ENCODE results near the gene HOXD12. TPM values are rescaled to one million over a fixed set of nuclear protein-coding genes. Genes with fewer than 3 reads are reported as not detected.
A peak's percentile ranks its signal among the peaks of the same experiment; 100 is the strongest.

Gene HOXD12
- total and polyA plus RNA-seq, 2 experiments from 2014 or later: not detected

DNA sequence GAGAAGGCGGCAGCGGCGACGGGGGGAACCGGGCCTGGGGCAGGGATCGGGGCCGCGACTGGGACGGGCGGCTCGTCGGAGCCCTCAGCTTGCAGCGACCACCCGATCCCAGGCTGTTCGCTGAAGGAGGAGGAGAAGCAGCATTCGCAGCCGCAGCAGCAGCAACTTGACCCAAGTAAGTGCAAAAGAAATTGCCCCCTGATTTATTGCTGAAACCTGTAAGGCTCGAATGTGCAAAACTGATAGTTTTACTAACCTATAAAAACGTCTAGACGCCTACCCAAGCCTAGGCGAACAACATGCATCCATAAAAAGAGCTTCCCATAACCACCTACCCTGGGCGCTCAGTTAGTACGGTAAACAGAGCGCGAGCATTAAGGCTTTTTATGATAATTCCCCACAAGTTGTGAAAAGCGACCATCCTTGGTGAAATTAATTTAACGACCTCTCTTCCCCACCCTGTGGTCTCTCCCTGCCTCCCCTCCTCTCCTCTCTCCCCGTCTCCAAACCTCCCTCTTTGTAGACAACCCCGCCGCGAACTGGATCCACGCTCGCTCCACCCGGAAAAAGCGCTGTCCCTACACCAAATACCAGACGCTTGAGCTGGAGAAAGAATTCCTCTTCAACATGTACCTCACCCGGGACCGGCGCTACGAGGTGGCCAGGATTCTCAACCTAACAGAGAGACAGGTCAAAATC, 24.0 kb downstream of the HOXD12 start:
- Mint-ChIP-seq H3K9me3 (peaks cover 10% of the 10 kb centered on the region; the same call in 2 of the 3 replicates), H3K27ac (no peak overlapping the region), H3K4me3 (peak overlapping the region; percentile 45), H3K4me1 (peaks cover 22% of the 10 kb centered on the region), H3K36me3 (ENCODE audit: low read depth) (peaks cover 3% of the 10 kb centered on the region; the same call in 1 of the 3 replicates), H3K27me3 (ENCODE audit: insufficient read depth, low read depth, poor library complexity) (peaks cover 99% of the 10 kb centered on the region)
- Histone ChIP-seq H3F3A (replicated peaks; ENCODE audit: low read depth) (peaks cover 47% of the 10 kb centered on the region; the same call in 1 of the 2 replicates), H3K4me2 (peak overlapping the region; percentile 76), H3K36me3 (ENCODE audit: insufficient read depth) (no peaks in the 10 kb centered on the region), H4K20me1 (replicated peaks; ENCODE audit: insufficient read depth) (peaks cover 31% of the 10 kb centered on the region), H3K27me3 (ENCODE audit: insufficient read depth) (peaks cover 100% of the 10 kb centered on the region), H3K79me2 (replicated peaks; ENCODE audit: insufficient read depth) (no peaks in the 10 kb centered on the region), H3K4me1 (ENCODE audit: insufficient read depth) (peaks cover 12% of the 10 kb centered on the region), H2AFZ (no peak overlapping the region), H3K9me2 (ENCODE audit: insufficient read depth) (no peaks in the 10 kb centered on the region), H3K4me3 (peak overlapping the region; percentile 53), H3K27ac (ENCODE audit: low read depth) (no peak overlapping the region)
- TF ChIP-seq EZH2phosphoT487 (IDR thresholded peaks at IDR 0.05; ENCODE audit: unreplicated experiment): peak; percentile 97
- no peak for TF ChIP-seq ZNF114 (CRISPR knock-in tag; IDR thresholded peaks at IDR 0.05)
- peak; percentile 98 for TF ChIP-seq EZH2 (IDR thresholded peaks at IDR 0.05; ENCODE audit: low read depth, unreplicated experiment)
- TF ChIP-seq, protein P1, sequence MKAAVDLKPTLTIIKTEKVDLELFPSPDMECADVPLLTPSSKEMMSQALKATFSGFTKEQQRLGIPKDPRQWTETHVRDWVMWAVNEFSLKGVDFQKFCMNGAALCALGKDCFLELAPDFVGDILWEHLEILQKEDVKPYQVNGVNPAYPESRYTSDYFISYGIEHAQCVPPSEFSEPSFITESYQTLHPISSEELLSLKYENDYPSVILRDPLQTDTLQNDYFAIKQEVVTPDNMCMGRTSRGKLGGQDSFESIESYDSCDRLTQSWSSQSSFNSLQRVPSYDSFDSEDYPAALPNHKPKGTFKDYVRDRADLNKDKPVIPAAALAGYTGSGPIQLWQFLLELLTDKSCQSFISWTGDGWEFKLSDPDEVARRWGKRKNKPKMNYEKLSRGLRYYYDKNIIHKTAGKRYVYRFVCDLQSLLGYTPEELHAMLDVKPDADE (IDR thresholded peaks at IDR 0.05): no peak
- TF ChIP-seq STAT1 (IDR thresholded peaks at IDR 0.05; ENCODE audit: unreplicated experiment): no peak
- no peak for TF ChIP-seq CREB1 (CRISPR knock-in tag; IDR thresholded peaks at IDR 0.05; ENCODE audit: low read depth)
- no peak; the same call in 2 of the 3 replicates for ATAC-seq
- no peak for DNase-seq (ENCODE audit: low spot score)

DNA sequence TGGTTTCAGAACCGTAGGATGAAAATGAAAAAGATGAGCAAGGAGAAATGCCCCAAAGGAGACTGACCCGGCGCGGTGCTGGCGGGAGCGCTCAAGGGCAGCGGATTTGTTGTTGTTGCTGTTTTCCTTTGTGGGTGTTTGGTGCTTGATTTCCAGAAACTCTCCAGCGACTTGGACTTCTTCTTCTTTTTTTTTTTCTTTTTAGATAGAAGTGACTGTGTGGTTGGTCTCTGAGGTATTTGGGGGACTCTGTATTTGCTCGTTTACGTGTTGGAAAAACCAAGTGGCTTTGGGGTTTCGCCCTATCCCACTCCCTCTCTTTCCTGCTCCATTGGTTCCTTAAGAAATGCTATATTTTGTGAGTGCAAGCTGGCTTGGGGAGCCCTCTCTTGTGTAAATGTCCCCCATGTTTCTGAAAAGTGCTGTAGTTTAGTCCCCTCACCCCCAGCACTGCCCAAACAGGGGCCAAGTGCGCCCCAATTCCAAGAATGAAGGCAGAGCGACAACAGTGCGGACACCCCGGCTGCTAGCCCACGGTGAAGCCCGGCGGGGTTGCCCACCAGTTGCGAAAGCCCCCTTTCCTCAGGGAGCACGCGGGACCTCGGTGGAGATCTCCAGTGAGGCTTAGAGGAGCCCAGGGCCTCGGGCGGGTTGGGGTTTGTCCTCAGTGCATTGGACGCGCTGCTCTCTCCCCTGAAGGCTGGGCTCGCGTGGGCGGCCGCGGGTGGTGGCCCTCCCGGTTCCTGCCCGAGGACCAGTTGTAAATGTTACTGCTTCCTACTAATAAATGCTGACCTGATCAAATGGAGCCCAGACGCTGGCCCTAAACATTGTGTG, 24.7 kb downstream of the HOXD12 start:
- no peak for ATAC-seq
- H3K27me3 Mint-ChIP-seq (ENCODE audit: insufficient read depth, low read depth, poor library complexity): peaks cover 99% of the 10 kb centered on the region

More for the DNA sequence above, 24.7 kb downstream of the HOXD12 start:
- DNase-seq (ENCODE audit: low spot score): no peak
- Histone ChIP-seq H3K27me3 (ENCODE audit: insufficient read depth) (peaks cover 100% of the 10 kb centered on the region), H3F3A (replicated peaks; ENCODE audit: low read depth) (peaks cover 54% of the 10 kb centered on the region; the same call in 1 of the 2 replicates), H2AFZ (no peak overlapping the region), H3K79me2 (replicated peaks; ENCODE audit: insufficient read depth) (no peaks in the 10 kb centered on the region), H3K36me3 (ENCODE audit: insufficient read depth) (no peaks in the 10 kb centered on the region), H4K20me1 (replicated peaks; ENCODE audit: insufficient read depth) (peaks cover 34% of the 10 kb centered on the region), H3K4me2 (0 out of 2 replicates have a peak overlapping the region, but pooled peaks have one; percentile 38), H3K9me2 (ENCODE audit: insufficient read depth) (no peaks in the 10 kb centered on the region), H3K27ac (ENCODE audit: low read depth) (no peak overlapping the region), H3K4me1 (ENCODE audit: insufficient read depth) (peaks cover 16% of the 10 kb centered on the region), H3K4me3 (no peak overlapping the region)
- Mint-ChIP-seq H3K9me3 (peaks cover 10% of the 10 kb centered on the region; the same call in 2 of the 3 replicates), H3K4me3 (peak overlapping the region; percentile 45; the same call in 1 of the 3 replicates), H3K36me3 (ENCODE audit: low read depth) (no peaks in the 10 kb centered on the region), H3K27ac (no peak overlapping the region), H3K4me1 (peaks cover 25% of the 10 kb centered on the region)
- no peak for TF ChIP-seq JUNB (IDR thresholded peaks at IDR 0.05; ENCODE audit: unreplicated experiment)
- no peak for TF ChIP-seq ZNF462 (CRISPR knock-in tag; IDR thresholded peaks at IDR 0.05)
- TF ChIP-seq CREB1 (CRISPR knock-in tag; IDR thresholded peaks at IDR 0.05; ENCODE audit: low read depth): no peak
- no peak for TF ChIP-seq STAT1 (IDR thresholded peaks at IDR 0.05; ENCODE audit: unreplicated experiment)
- TF ChIP-seq ZNF331 (CRISPR knock-in tag; IDR thresholded peaks at IDR 0.05; ENCODE audit: low read depth): no peak
- peak; percentile 82 for TF ChIP-seq EZH2 (IDR thresholded peaks at IDR 0.05; ENCODE audit: low read depth, unreplicated experiment)
